SK-N-DZ (cell line): Measurements from ENCODE around the gene GAS6.
A peak's percentile ranks its signal among the peaks of the same experiment; 100 is the strongest.

Experiments used
- DNase-seq: peaks from one replicate; pipeline ENCODE4 v3.0.0-alpha.2; 2015; ENCODE audit warnings: low spot score

GAS6 gene

DNA sequence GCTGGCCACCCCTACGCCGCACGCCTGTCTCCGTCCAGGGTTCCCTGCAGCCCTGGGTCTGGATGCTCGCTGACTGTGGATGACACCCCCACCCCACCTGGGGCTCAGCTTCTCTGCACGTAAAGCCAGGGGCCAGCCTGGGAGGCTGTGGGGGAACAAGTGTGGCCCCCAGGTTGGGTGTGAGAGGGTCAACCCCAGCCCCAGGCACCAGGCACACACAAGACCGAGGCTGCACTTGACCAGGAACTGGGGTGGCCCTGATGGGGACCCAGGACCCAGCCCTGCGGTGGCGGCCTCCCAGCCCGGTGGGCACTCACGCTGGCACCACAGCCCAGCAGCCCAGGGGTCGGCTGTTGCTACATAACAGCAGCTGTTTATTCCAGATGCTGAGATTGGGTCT lies 41.6 kb downstream of the GAS6 start:
- no peak for DNase-seq

GRCh38 chr13:113821847-113822246 lies 42.0 kb downstream of the GAS6 start:
- no peak for DNase-seq

GRCh38 chr13:113820813-113821651 lies 42.8 kb downstream of the GAS6 start:
- peak; percentile 67 for DNase-seq

DNA sequence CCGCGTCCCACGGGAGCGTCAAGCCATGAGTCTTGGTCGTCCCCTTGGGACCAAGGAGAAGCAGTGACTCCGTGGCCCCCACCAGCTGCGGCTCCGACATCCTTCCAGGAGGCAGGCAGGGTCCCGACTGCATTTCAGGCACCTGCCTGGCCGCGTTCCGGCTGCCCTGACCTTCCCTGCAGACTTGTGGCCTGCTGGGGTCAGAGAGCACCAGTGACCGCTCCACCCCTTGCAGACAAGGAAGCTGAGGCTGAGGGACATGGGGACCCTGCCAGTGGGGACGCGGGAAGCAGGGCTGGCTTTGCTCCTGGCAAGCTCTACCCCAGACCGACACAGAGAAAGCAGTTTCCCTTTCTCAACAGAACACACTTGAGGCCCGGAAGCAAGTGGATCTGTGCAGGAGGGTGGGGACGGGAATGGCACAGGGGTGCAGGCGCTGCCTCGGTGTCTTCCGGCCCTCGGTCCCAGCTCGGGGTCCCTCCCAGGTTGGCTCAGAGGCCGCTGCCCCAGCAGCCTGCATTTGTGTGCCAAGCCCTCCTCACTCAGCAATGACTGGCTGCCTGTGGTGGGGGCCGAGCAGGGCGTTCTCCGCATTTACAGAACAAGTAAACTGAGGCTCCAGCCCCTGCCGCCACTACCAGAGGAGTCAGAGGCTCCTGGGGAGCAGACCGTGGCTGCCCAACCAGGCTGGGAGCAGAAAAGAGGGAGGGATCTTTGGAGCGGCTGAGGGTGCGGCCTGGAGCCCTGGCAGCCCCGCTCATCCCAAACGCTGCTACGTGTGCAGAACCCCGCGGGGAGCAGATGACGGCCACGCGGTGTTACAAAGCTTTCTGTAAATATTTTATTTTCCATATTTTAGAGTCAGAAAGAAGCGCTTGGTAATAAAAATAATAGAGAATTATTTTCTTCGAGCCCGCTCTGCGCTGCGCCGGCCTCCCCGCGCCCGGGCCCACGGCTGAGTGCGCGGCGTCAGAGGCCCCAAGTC lies 43.9 kb downstream of the GAS6 start:
- DNase-seq: no peak

GRCh38 chr13:113819341-113819730 lies 44.5 kb downstream of the GAS6 start:
- no peak for DNase-seq

DNA sequence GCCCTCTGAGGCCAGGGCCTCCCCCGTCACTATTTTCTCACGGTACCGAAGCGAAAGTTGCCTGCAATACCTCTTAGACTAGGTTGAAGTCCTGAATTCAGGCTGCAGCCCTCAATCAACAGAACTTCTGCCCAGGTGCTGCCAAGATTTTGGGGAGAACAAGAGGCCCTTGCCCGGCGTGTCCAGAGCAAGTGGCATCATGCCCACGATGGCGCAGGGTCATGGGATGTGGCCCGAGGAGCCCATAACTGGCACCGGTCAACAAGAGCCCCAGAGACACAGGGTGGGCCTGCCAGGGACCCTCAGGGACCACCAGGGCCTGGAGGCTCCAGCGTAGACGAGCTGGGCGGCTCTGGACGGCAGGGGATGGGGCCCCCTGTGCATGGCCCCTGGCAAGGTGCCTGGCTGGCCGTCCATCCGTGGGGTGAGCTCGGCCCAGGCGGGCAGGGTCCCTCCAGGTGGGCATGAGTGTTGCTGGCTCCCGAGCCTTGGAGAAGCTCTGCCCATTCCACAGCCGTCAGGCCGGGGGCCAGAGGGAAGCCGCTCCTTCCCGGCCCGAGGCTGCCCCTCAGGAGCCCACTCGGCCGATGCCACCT lies 45.1 kb downstream of the GAS6 start:
- no peak for DNase-seq

GRCh38 chr13:113817860-113818691 lies 45.8 kb downstream of the GAS6 start:
- DNase-seq: no peak

DNA sequence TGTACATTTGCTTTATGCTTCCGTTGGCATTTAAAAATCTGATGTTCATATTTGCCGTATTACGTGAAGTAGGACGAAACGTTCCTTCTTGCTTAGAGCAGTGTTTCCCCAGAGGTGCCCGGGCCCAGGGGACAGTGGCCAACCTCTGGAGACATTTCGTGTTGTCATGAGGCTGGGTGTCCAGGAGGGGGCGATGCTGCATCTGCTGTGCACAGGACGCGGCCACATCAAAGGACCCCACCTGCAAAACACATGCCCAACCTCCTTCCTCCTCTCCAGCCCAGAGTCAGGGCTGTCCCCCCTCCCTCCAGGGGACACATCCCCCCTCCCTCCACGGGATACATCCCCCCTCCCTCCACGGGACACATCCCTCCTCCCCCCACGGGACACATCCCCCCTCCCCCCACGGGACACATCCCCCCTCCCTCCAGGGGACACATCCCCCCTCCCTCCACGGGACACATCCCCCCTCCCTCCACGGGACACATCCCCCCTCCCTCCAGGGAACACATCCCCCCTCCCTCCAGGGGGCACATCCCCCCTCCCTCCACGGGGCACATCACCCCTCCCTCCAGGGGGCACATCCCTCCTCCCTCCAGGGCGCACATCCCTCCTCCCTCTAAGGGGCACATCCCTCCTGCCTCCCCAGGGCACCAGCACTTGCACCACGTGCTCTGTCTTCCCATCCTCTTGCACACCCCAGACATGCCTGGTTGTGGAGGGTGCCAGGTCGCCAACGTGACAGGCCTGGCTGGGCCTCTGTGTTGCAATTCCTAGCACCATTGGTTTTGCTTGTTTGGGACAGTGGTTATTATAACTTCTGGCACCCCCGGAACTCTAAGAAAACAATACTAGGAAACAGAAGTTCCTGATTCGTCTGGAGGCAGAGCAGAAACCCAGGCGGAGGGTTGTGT lies 46.7 kb downstream of the GAS6 start:
- DNase-seq: peak; percentile 81

GRCh38 chr13:113816254-113816929 lies 47.5 kb downstream of the GAS6 start:
- DNase-seq: no peak

GRCh38 chr13:113815151-113816058 lies 48.5 kb downstream of the GAS6 start:
- peak; percentile 32 for DNase-seq

- no peak for DNase-seq
Observed at GRCh38 chr13:113814435-113814821, 49.4 kb downstream of the GAS6 start.

GRCh38 chr13:113813749-113814434 lies 50.0 kb downstream of the GAS6 start:
- DNase-seq: no peak

DNA sequence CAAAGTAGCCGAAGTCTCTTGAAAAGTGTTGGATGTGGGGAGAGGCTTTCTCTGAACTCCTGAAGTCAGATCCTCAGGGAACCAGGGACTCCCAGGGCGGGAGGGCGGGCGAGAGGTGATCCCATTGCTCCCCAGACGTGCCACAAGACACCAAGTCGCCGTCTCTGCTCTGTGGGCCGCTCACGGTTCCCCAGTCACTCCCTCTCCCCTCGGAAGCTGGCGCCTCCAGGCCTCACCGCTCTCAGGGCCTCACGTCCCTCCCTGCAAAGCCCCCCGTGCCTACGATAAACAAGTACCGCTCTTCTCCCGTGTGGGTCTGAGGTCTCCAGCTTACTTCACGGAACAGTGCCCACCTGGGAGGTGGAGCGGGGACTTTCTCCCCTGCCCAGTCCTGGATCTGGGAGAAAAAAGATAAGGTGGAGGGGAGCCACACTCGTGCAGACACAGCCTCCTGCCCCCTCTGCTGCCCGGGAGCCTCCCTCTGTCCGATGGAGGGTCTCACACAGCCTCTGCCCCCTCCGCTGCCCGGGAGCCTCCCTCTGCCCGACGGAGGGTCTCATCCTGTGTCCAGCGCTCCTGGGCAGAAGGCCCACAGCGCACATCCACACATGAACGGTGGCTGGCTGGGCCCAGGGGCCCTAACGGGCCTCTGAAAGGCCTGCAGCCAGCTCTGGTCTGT lies 50.7 kb downstream of the GAS6 start:
- no peak for DNase-seq

- no peak for DNase-seq
Observed at GRCh38 chr13:113812178-113813040, 51.5 kb downstream of the GAS6 start.

GRCh38 chr13:113811081-113811928 lies 52.6 kb downstream of the GAS6 start:
- DNase-seq: no peak
